Measurements from ENCODE around the gene RREB1. TPM values are rescaled to one million over a fixed set of nuclear protein-coding genes. Genes with fewer than 3 reads are reported as not detected.

The RREB1 gene
- total RNA-seq, 1 experiment from 2014 or later = 51.1 TPM

DNA sequence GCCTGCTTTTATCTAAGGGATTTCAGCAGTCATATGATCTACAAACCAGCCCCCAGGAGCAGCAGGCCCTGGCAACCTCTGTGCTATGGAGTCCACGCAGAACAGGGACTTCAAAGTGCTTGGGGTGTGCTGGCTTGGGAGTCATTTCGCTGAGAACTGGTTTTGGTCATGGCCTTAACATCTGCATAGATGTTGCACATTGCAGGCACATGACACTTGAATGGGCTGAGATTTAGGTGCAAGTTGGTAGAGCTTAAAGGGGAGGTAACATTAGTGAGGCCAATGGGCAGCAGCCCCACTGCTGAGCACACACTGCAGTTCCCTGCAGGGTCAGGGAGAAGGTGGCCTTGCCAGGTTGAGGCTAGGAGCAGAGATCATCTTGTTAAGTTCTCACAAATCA, 43.6 kb downstream of the RREB1 start:
- no peak overlapping the region for H3K27ac Mint-ChIP-seq (ENCODE audit: unreplicated experiment)
- Histone ChIP-seq H3K4me1 (peaks cover 35% of the 10 kb centered on the region), H3K27me3 (replicated peaks; ENCODE audit: control insufficient read depth, insufficient read depth, low read length) (no peaks in the 10 kb centered on the region), H3K9me3 (no peaks in the 10 kb centered on the region), H3K4me3 (ENCODE audit: low read depth, low read length) (no peak overlapping the region), H3K36me3 (ENCODE audit: control insufficient read depth, insufficient read depth, low read length) (no peaks in the 10 kb centered on the region)
- H3K27me3 Mint-ChIP-seq (ENCODE audit: insufficient read depth, unreplicated experiment) = no peaks in the 10 kb centered on the region
- BruUV-seq (replicated peaks) = no TSS peak
- peaks cover 5% of the 10 kb centered on the region for H3K36me3 Mint-ChIP-seq (ENCODE audit: insufficient read depth, unreplicated experiment)
- intact Hi-C loops (cut with micrococcal nuclease; ENCODE audit: unreplicated experiment) = no loop called here
- no peak overlapping the region for H3K4me3 Mint-ChIP-seq (ENCODE audit: unreplicated experiment)
- peaks cover 34% of the 10 kb centered on the region for H3K4me1 Mint-ChIP-seq (ENCODE audit: low read depth, unreplicated experiment)
- no peak for TF ChIP-seq CTCF (IDR thresholded peaks at IDR 0.05; ENCODE audit: insufficient read depth in 1 of 2, low read depth in 1 of 2, low read length in 1 of 2, severe bottlenecking in 1 of 2, unreplicated experiment in 1 of 2)
- DNase-seq = no peak
- H3K9me3 Mint-ChIP-seq (ENCODE audit: unreplicated experiment) = no peaks in the 10 kb centered on the region
- ChIA-PET CTCF (no interaction called here), POLR2A (no interaction called here)

GRCh38 chr6:7152462-7152861, 44.7 kb downstream of the RREB1 start:
- Histone ChIP-seq H3K9me3 (no peaks in the 10 kb centered on the region), H3K4me3 (ENCODE audit: low read depth, low read length) (no peak overlapping the region), H3K27me3 (replicated peaks; ENCODE audit: control insufficient read depth, insufficient read depth, low read length) (no peaks in the 10 kb centered on the region), H3K36me3 (ENCODE audit: control insufficient read depth, insufficient read depth, low read length) (no peaks in the 10 kb centered on the region), H3K4me1 (peaks cover 25% of the 10 kb centered on the region)
- CTCF ChIA-PET = no interaction called here
- no peak for DNase-seq
- H3K4me1 Mint-ChIP-seq (ENCODE audit: low read depth, unreplicated experiment) = peaks cover 26% of the 10 kb centered on the region
- intact Hi-C loops (cut with micrococcal nuclease; ENCODE audit: unreplicated experiment) = no loop called here
- no peak for TF ChIP-seq CTCF (IDR thresholded peaks at IDR 0.05; ENCODE audit: insufficient read depth in 1 of 2, low read depth in 1 of 2, low read length in 1 of 2, severe bottlenecking in 1 of 2, unreplicated experiment in 1 of 2)
- H3K9me3 Mint-ChIP-seq (ENCODE audit: unreplicated experiment) = no peaks in the 10 kb centered on the region
- POLR2A ChIA-PET = interaction anchor here (0.7 kb wide), 1 partner anchor 11 kb away, joined by 3 read pairs; no protein-coding TSS in a partner anchor
- no TSS peak for BruUV-seq (replicated peaks)
- no peak overlapping the region for H3K27ac Mint-ChIP-seq (ENCODE audit: unreplicated experiment)
- H3K27me3 Mint-ChIP-seq (ENCODE audit: insufficient read depth, unreplicated experiment) = no peaks in the 10 kb centered on the region
- H3K36me3 Mint-ChIP-seq (ENCODE audit: insufficient read depth, unreplicated experiment) = peaks cover 5% of the 10 kb centered on the region
- no peak overlapping the region for H3K4me3 Mint-ChIP-seq (ENCODE audit: unreplicated experiment)

DNA sequence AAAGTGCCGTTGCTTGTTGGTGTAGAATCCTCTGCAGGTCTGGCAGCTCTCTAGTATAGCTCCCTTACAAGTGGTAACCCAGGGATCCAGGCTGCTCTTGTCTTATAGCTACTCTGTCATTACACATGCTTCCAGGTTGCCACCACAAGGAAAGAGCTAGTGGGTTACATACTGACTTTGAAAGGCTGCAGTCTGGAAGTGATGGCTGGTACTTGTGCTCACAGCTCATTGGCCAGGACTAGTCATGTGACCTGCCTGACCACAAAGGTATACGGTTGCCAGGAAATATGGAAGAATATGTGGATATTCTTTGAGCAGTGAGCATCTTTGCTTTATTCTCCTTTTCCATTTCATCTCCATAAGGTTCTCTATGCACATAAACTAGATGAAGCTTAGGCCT, 46.0 kb downstream of the RREB1 start:
- intact Hi-C loops (cut with micrococcal nuclease; ENCODE audit: unreplicated experiment) = no loop called here
- CTCF ChIA-PET = no interaction called here
- TF ChIP-seq CTCF (IDR thresholded peaks at IDR 0.05; ENCODE audit: insufficient read depth in 1 of 2, low read depth in 1 of 2, low read length in 1 of 2, severe bottlenecking in 1 of 2, unreplicated experiment in 1 of 2) = no peak

More for the DNA sequence above, 46.0 kb downstream of the RREB1 start:
- H3K9me3 Mint-ChIP-seq (ENCODE audit: unreplicated experiment) = no peaks in the 10 kb centered on the region
- H3K36me3 Mint-ChIP-seq (ENCODE audit: insufficient read depth, unreplicated experiment) = peaks cover 5% of the 10 kb centered on the region
- no TSS peak for BruUV-seq (replicated peaks)
- H3K4me3 ChIP-seq (ENCODE audit: low read depth, low read length) = no peak overlapping the region
- H3K4me1 ChIP-seq = peaks cover 20% of the 10 kb centered on the region
- no peaks in the 10 kb centered on the region for H3K27me3 Mint-ChIP-seq (ENCODE audit: insufficient read depth, unreplicated experiment)
- H3K36me3 ChIP-seq (ENCODE audit: control insufficient read depth, insufficient read depth, low read length) = no peaks in the 10 kb centered on the region
- no peaks in the 10 kb centered on the region for H3K27me3 ChIP-seq (replicated peaks; ENCODE audit: control insufficient read depth, insufficient read depth, low read length)
- H3K27ac Mint-ChIP-seq (ENCODE audit: unreplicated experiment) = no peak overlapping the region
- H3K4me1 Mint-ChIP-seq (ENCODE audit: low read depth, unreplicated experiment) = peaks cover 33% of the 10 kb centered on the region
- no peak for DNase-seq
- H3K4me3 Mint-ChIP-seq (ENCODE audit: unreplicated experiment) = no peak overlapping the region
- POLR2A ChIA-PET = no interaction called here
- H3K9me3 ChIP-seq = no peaks in the 10 kb centered on the region

All from Caco-2 (cell line).